Astrocyte of the spinal cord (primary cell): Measurements from ENCODE around the gene LPAR5.

Experiments
- DNase-seq: peaks from one replicate; pipeline ENCODE4 v3.0.0; 2011; ENCODE audit warnings: low read depth, low spot score
- H3K4me3 ChIP-seq: 2 replicates; pipeline ENCODE4 v1.5.1; 2011; ENCODE audit warnings: low read depth, mild to moderate bottlenecking, low read length, moderate library complexity
- in situ Hi-C: cut with HindIII; loops from 2 replicates; pipeline ENCODE4 v1.10.0; 2017; ENCODE audit warnings: low sequenced_read_pairs
- TF ChIP-seq, protein P1 (sequence below): IDR thresholded peaks from 2 replicates; pipeline ENCODE4 v1.5.1; 2012; ENCODE audit warnings: low read depth, mild to moderate bottlenecking, low read length, inconsistent platforms

The LPAR5 gene

DNA sequence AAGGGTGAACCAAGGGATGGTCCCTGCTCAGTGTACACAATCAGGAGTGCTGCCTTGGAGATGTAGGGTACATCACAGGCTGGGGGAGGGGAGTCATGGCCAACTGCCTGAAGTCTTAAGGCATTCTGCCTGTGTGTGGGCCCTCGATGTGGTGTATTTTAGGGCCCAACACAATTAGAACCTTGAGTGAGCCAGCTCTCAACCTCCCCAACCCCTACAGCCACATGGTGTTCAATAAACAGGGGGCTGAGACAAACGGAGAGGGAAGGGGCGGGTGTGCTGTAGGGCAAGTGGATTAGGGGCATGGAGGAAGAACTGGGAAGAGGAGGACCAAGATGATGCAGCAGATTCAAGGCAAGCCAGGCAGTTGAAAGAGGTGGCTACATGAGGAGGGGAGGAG lies 20.0 kb downstream of the LPAR5 start:
- DNase-seq, result no peak
- TF ChIP-seq, protein P1, sequence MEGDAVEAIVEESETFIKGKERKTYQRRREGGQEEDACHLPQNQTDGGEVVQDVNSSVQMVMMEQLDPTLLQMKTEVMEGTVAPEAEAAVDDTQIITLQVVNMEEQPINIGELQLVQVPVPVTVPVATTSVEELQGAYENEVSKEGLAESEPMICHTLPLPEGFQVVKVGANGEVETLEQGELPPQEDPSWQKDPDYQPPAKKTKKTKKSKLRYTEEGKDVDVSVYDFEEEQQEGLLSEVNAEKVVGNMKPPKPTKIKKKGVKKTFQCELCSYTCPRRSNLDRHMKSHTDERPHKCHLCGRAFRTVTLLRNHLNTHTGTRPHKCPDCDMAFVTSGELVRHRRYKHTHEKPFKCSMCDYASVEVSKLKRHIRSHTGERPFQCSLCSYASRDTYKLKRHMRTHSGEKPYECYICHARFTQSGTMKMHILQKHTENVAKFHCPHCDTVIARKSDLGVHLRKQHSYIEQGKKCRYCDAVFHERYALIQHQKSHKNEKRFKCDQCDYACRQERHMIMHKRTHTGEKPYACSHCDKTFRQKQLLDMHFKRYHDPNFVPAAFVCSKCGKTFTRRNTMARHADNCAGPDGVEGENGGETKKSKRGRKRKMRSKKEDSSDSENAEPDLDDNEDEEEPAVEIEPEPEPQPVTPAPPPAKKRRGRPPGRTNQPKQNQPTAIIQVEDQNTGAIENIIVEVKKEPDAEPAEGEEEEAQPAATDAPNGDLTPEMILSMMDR, result no peak
- H3K4me3 ChIP-seq, result no peak overlapping the region
- in situ Hi-C loops, result no loop called here

DNA sequence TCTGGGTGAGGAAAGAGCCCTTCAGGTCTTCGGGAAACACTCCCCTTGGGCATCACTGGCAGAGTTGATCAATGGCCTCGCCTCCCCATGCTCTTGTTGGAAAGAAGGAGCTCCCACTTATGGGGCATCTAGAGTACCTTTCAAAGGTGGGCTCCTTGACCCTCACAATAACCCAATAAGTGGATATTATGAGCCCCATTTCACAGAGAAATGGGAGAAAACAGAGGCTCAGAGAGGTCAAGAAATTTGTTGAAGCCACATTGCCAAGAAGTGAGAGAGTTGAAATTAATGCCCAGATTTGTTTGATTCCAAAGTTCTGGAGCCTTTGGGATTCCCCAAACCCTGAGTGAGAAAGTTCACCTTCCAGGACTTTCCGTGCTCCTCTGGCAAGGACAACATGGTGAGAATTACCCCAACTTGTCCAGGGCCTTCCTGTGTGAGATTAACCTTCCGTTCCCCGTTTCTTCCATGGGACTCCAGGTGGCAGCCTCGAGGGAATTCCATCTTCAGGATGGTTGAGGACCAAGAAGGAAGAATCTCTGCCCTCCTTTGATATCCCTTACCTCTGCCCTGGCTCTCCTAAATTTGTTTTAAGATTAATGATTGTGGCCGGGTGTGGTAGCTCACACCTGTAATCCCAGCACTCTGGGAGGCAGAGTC lies 21.1 kb downstream of the LPAR5 start:
- peak; percentile 14 for DNase-seq
- TF ChIP-seq, protein P1, result peak; percentile 28
- H3K4me3 ChIP-seq, result no peak overlapping the region
- in situ Hi-C loops, result no loop called here

DNA sequence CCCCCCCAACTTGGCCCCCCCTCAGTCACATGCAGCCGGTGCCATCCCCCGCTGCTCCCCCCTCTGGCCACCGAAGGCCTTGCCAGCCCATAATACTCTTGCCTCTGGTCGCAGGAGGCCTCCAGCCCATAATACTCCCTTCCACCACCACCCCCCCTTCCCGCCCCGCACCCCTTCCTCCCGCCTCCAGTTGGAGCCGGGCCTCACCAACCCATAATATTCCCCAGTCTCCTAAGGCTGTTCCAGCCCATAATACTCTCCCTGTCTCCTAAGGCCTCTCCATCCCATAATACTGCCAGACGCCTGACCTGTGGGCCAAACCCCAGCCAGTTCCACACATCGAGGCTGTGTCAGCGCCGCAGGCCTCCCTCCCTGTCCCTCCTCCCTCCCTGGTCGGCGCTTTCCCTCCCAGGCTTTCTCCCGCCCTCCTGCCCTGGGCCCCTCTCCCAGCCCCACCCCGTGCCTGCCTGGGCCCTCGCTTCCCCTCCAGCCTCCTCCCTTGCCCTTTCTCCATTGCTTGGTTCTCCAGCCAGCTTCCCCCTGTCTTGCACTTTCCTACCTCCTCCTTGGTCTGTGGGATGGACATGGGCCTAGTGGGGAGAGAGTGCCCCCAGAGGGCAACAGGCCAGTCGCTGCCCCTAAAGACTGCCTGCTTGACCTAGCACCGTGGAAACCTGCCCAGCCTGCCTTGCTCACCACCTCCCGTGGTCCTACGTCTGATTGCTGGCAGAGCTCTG lies 21.8 kb downstream of the LPAR5 start:
- in situ Hi-C loops, result no loop called here
- TF ChIP-seq, protein P1, result no peak
- peak; percentile 98 for DNase-seq
- H3K4me3 ChIP-seq, result no peak overlapping the region

DNA sequence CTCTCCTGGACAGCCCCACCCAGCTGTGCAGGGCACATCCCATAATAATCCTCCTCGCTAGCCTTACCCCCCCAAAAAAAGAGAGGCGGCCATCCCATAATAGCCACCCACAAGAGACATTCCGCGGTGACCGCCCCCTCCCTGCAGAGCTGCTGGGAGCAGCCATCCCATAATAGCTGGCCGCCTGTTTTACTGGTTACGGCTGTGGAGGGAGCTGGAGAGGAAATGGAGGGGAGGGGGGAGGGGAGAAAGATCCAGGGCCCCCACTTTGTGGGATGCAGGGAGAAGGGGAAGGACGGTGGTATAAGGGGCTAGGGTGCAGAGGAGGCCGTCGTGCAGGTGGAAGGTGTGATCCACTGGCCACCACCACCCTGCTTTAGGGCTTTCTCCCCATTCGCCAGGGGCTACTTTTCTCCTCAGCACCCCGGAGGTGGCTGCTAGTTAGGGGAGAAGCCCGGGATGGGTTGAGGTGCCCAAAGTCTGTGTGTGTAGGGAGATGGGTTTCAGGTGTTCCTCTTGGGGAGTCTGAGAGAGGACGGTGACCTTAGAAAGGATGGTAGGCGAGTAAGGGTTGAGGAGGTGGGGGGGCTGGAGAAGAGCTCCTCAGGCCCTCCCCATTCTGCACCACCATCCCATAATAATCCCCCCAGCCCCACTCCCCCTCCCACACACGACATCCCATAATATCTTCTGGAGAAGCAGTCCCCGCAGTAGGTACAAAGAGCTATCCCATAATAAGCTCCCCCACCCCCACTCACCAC lies 22.6 kb downstream of the LPAR5 start:
- in situ Hi-C loops, result no loop called here
- H3K4me3 ChIP-seq, result no peak overlapping the region
- TF ChIP-seq, protein P1, result no peak
- peak; percentile 87 for DNase-seq

DNA sequence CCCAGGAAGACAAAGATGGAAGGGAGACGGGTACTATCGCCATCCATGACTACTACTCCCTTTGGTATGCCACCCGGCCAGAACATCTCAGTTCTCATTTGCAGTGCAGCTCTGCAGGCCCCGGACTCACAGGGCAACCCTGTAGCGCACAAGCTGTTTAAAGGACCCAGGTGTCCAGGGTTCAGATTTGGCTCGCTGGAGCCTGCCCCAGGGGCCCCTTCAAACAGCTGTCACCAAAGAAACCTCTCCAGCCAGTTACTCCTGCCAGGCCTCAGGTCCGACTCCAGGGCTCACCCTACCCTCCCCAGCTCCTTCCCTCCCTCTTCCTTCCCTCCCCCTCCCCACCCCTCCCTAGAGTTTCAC lies 23.1 kb downstream of the LPAR5 start:
- in situ Hi-C loops, result no loop called here
- H3K4me3 ChIP-seq, result no peak overlapping the region
- TF ChIP-seq, protein P1, result no peak
- DNase-seq, result no peak

DNA sequence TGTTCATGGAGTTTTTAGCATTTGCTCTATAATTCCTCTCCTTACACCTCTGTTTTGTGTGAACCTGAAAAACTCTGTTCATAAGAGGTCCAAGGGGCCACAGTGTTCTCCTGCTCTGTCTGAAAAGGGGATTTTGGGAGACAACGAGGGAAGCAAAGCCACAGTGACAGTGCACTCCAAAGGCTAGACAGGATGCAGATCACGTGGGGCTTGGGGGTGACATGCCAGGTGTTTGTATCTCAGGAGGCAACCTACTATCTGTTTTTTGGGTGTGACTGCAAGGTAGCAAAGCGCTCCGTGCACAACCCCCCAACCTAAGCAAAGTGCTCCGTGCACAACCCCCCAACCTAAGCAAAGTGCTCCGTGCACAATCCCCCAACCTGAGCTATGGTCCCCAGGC lies 23.5 kb downstream of the LPAR5 start:
- no peak for DNase-seq
- in situ Hi-C loops, result no loop called here
- no peak overlapping the region for H3K4me3 ChIP-seq
- TF ChIP-seq, protein P1, result no peak
